GM12878 (cell line): ENCODE measurements around the gene SNX19. TPM values are rescaled to one million over a fixed set of nuclear protein-coding genes. Genes with fewer than 3 reads are reported as not detected.

Experiments used
- ATAC-seq: fragments of 200-7000 bp; cut with Tn5 transposase; 3 replicates; pipeline ENCODE4 v1.9.1; 2020; ENCODE audit warnings: mild to moderate bottlenecking, moderate library complexity
- BruUV-seq: library from RNA; stranded (reverse); fragments of 400-500 nt; replicated peaks from 2 replicates; lab custom pipeline; 2021; lab: Mats Ljungman, UMichigan
- CTCF ChIA-PET: fragments of 300-600 bp; sonication (Branson Sonifier 250); formaldehyde crosslinking; extraction: SDS; loops from one replicate; lab custom pipeline; 2021; ENCODE audit warnings: inconsistent platforms; lab: Yijun Ruan, JAX
- POLR2A ChIA-PET: fragments of 350-600 bp; formaldehyde crosslinking; extraction: SDS; loops from one replicate; lab custom pipeline; 2021; ENCODE audit warnings: inconsistent platforms; lab: Charles Lee
- RAD21 ChIA-PET: fragments of 300-600 bp; sonication (Branson Sonifier 250); formaldehyde crosslinking; loops from one replicate; lab custom pipeline; 2023; ENCODE audit warnings: antibody characterized with exemption; ENCODE audit not compliant: unreplicated experiment; lab: Charles Lee
- SMC1A ChIA-PET: fragments of 300-600 bp; sonication (Branson Sonifier 250); formaldehyde crosslinking; loops from one replicate; lab custom pipeline; 2023; ENCODE audit not compliant: unreplicated experiment, uncharacterized antibody; lab: Charles Lee
- DNase-seq: peaks from one replicate; pipeline ENCODE4 v3.0.0-alpha.2; 2011; ENCODE audit warnings: low read depth, low spot score
- FAIRE-seq: peaks from 3 replicates; lab custom pipeline; 2011; peaks lifted over from hg19 to GRCh38; lab: Jason Lieb, UNC
- H2AFZ ChIP-seq: 2 replicates; pipeline ENCODE4 v1.6.0; 2011; ENCODE audit warnings: low read depth, low read length, control low read depth; ENCODE audit not compliant: control insufficient read depth
- H3K27ac ChIP-seq: 2 replicates; pipeline ENCODE4 v1.5.1; 2011; ENCODE audit warnings: control low read depth; ENCODE audit not compliant: control insufficient read depth, insufficient read depth
- H3K27me3 ChIP-seq, 2 experiments: replicated peaks in 1 of 2; 2 replicates each; pipeline versions ENCODE4 v1.6.0 to v1.6.1; 2011; ENCODE audit warnings: low read length in 1 of 2; ENCODE audit not compliant: control insufficient read depth in 2 of 2, insufficient read depth in 2 of 2
- H3K36me3 ChIP-seq, 2 experiments: 2 replicates each; pipeline ENCODE4 v1.5.1; 2011; ENCODE audit warnings: low read length in 1 of 2; ENCODE audit not compliant: control insufficient read depth in 2 of 2, insufficient read depth in 2 of 2
- H3K4me1 ChIP-seq: 2 replicates; pipeline ENCODE4 v1.6.1; 2011; ENCODE audit warnings: mild to moderate bottlenecking, low read length, moderate library complexity, mixed read lengths; ENCODE audit not compliant: control insufficient read depth, insufficient read depth
- H3K4me2 ChIP-seq: 2 replicates; pipeline ENCODE4 v1.6.0; 2011; ENCODE audit warnings: control low read depth; ENCODE audit not compliant: control insufficient read depth, insufficient read depth
- H3K4me3 ChIP-seq: fragments of 200-600 bp; sonication (generic); 2 replicates; pipeline ENCODE4 v1.5.1; 2016
- H3K79me2 ChIP-seq: 2 replicates; pipeline ENCODE4 v1.6.0; 2011; ENCODE audit warnings: low read length; ENCODE audit not compliant: control insufficient read depth, insufficient read depth
- H3K9ac ChIP-seq: 2 replicates; pipeline ENCODE4 v1.8.0; 2011; ENCODE audit warnings: low read length, control low read depth, mixed read lengths; ENCODE audit not compliant: control insufficient read depth, insufficient read depth
- H3K9me3 ChIP-seq: replicated peaks from 3 replicates; pipeline ENCODE4 v1.5.1; 2011; ENCODE audit warnings: mild to moderate bottlenecking, low read length; ENCODE audit not compliant: control insufficient read depth, insufficient read depth
- H4K20me1 ChIP-seq: 2 replicates; pipeline ENCODE4 v1.6.0; 2011; ENCODE audit not compliant: control insufficient read depth, insufficient read depth
- BHLHE40 ChIP-seq, 2 experiments: fragments of 450-650 bp in 1 of 2; IDR thresholded peaks; 2 replicates each; pipeline ENCODE4 v1.6.1; 2011 to 2017; ENCODE audit warnings: low read depth in 2 of 2, borderline replicate concordance in 1 of 2, improper control_type of control experiment in 1 of 2, low read length in 1 of 2, mild to moderate bottlenecking in 1 of 2
- CEBPB ChIP-seq, 2 experiments: fragments of 150-350 bp in 1 of 2; IDR thresholded peaks; 2 replicates each; pipeline ENCODE4 v1.6.1; 2012 to 2014; ENCODE audit warnings: low read depth in 2 of 2, low read length in 2 of 2, borderline replicate concordance in 1 of 2, inconsistent platforms in 1 of 2
- KAT2A ChIP-seq: conservative IDR thresholded peaks from 2 replicates; pipeline ENCODE4 v1.6.1; 2011; ENCODE audit warnings: low read depth, low read length; ENCODE audit not compliant: control insufficient read depth
- NFXL1 ChIP-seq: fragments of 450-650 bp; IDR thresholded peaks from 2 replicates; pipeline ENCODE4 v1.6.1; 2017; ENCODE audit warnings: antibody characterized with exemption, mild to moderate bottlenecking, borderline replicate concordance
- POLR2AphosphoS5 ChIP-seq: IDR thresholded peaks from 2 replicates; pipeline ENCODE4 v1.6.1; 2011; ENCODE audit warnings: mild to moderate bottlenecking, low read length, inconsistent platforms
- PRDM15 ChIP-seq: fragments of 450-650 bp; formaldehyde crosslinking; IDR thresholded peaks from 2 replicates; pipeline ENCODE4 v1.4.0; 2020; ENCODE audit warnings: mild to moderate bottlenecking, moderate library complexity
- RUNX3 ChIP-seq: IDR thresholded peaks from 2 replicates; pipeline ENCODE4 v1.6.1; 2012; ENCODE audit warnings: low read length, inconsistent platforms
- SRF ChIP-seq, 2 experiments: IDR thresholded peaks; 2 replicates each; pipeline ENCODE4 v1.6.1; 2011; ENCODE audit warnings: low read depth in 2 of 2, low read length in 2 of 2, mild to moderate bottlenecking in 1 of 2, moderate library complexity in 1 of 2
- STAT3 ChIP-seq: IDR thresholded peaks from 2 replicates; pipeline ENCODE4 v1.6.1; 2011; ENCODE audit warnings: low read depth, low read length, improper control_type of control experiment
- ZNF24 ChIP-seq: fragments of 450-650 bp; IDR thresholded peaks from 2 replicates; pipeline ENCODE4 v1.6.1; 2017; ENCODE audit warnings: antibody characterized with exemption, mild to moderate bottlenecking
- WGBS: methylation state at CpG from one replicate; pipeline ENCODE4 v1.1.6; 2016; ENCODE audit warnings: low lambda C conversion rate; ENCODE audit not compliant: insufficient replicate concordance, insufficient coverage; ENCODE audit errors: missing lambda C conversion rate; 5-methylcytosine and 5-hydroxymethylcytosine counted together
- in situ Hi-C: fragments of 300-500 bp; cut with MboI; formaldehyde crosslinking; loops from 9 replicates; pipeline ENCODE4 v1.14.3; 2018; ENCODE audit warnings: mixed read lengths
- intact Hi-C: fragments of 100-400 bp; cut with micrococcal nuclease; formaldehyde crosslinking; loops from one replicate; pipeline ENCODE4 v1.14.2; 2022; ENCODE audit not compliant: unreplicated experiment
- polyA plus RNA-seq, 11 experiments: library from polyadenylated mRNA; depleted of rRNA in 4 of 11; unstranded in 6 of 11; stranded (reverse) in 5 of 11; fragments of >200 nt; fragmentation: Nextera tagmentation in 4 of 11; fragmentation: Illumina TruSeq in 1 of 11; extraction: Ambion mirVana in 4 of 11; extraction: Trizol in 1 of 11; gene quantifications; 1 replicate in 1 of 11; 2 replicates in 10 of 11; pipeline versions ENCODE4 v1.2.1 to v1.2.3, GENCODE V29; 2011 to 2016; ENCODE audit warnings: inconsistent platforms in 2 of 11, missing spikeins in 2 of 11, low read depth in 1 of 11
- total RNA-seq, 4 experiments: library from RNA; depleted of rRNA in 3 of 4; stranded (reverse); fragments of >200 nt in 3 of 4; fragmentation: Illumina TruSeq in 1 of 4; extraction: Trizol in 1 of 4; gene quantifications; 2 replicates each; pipeline versions ENCODE4 v1.2.1 to v1.2.3, GENCODE V29; 2013 to 2021
- TF ChIP-seq, protein P1 (sequence below): fragments of 450-650 bp; IDR thresholded peaks from 2 replicates; pipeline ENCODE4 v1.6.1; 2017; ENCODE audit warnings: mild to moderate bottlenecking, moderate library complexity
- TF ChIP-seq, protein P2 (sequence below): IDR thresholded peaks from 2 replicates; pipeline ENCODE4 v1.6.1; 2011; ENCODE audit warnings: borderline replicate concordance, low read depth, mild to moderate bottlenecking, moderate library complexity, low read length; ENCODE audit not compliant: insufficient read depth, poor library complexity, severe bottlenecking

Gene SNX19
- total and polyA plus RNA-seq, 10 of the 15 experiments (the other 5 are each of a cell fraction or from before 2014, with no cell fraction given), result 3.0 to 46.9 (median 30.4) TPM

DNA sequence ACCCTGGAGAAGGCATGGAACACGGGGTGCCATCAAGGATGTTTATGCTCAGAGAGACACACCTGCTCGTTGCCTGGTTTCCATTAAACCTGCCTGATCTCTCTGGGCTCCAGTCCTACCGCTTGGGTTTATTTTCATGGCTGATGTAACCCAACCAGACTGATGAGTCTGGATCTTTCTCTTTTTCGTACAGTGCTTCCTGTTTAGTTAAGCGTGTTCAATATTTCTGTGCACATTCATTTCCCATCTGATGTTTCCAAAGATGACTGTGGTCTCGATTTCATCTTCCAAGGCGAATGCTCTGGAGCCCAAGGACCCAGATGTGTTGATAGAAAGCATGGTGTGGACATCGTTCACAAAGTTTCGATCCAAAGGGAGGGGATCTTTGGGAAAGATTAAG lies 84.3 kb downstream of the SNX19 start:
- no peak overlapping the region for H3K4me2 ChIP-seq
- H3K9ac ChIP-seq, result no peak overlapping the region
- ChIA-PET CTCF (interaction anchor here (0.5 to 1.3 kb wide), 2 partner anchors 8 to 521 kb away, joined by 3 to 5 read pairs; no protein-coding TSS in a partner anchor), RAD21 (no interaction called here), POLR2A (no interaction called here), SMC1A (no interaction called here)
- no peaks in the 10 kb centered on the region for H3K79me2 ChIP-seq
- ATAC-seq (peak; percentile 58), DNase-seq (no peak), FAIRE-seq (no peak)
- intact Hi-C loops, result no loop called here
- H3K9me3 ChIP-seq, result no peaks in the 10 kb centered on the region; the same call in 2 of the 3 replicates
- H3K4me1 ChIP-seq, result no peaks in the 10 kb centered on the region
- in situ Hi-C loops, result no loop called here
- H2AFZ ChIP-seq, result no peak overlapping the region
- no peak overlapping the region for H3K27ac ChIP-seq
- BruUV-seq, result no TSS peak
- no peak overlapping the region for H3K4me3 ChIP-seq
- H3K36me3 ChIP-seq, result no peaks in the 10 kb centered on the region
- peaks cover 0 to 3% of the 10 kb centered on the region in 2 experiments; a peak in 2 of 4 replicates for H3K27me3 ChIP-seq
- WGBS, result 32% methylated on average over 9 of the region's 9 CpGs
- 0 out of 2 replicates have a peak, but pooled peaks cover 3% of the 10 kb centered on the region for H4K20me1 ChIP-seq
- TF ChIP-seq KAT2A, result no peak
- TF ChIP-seq, protein P1, sequence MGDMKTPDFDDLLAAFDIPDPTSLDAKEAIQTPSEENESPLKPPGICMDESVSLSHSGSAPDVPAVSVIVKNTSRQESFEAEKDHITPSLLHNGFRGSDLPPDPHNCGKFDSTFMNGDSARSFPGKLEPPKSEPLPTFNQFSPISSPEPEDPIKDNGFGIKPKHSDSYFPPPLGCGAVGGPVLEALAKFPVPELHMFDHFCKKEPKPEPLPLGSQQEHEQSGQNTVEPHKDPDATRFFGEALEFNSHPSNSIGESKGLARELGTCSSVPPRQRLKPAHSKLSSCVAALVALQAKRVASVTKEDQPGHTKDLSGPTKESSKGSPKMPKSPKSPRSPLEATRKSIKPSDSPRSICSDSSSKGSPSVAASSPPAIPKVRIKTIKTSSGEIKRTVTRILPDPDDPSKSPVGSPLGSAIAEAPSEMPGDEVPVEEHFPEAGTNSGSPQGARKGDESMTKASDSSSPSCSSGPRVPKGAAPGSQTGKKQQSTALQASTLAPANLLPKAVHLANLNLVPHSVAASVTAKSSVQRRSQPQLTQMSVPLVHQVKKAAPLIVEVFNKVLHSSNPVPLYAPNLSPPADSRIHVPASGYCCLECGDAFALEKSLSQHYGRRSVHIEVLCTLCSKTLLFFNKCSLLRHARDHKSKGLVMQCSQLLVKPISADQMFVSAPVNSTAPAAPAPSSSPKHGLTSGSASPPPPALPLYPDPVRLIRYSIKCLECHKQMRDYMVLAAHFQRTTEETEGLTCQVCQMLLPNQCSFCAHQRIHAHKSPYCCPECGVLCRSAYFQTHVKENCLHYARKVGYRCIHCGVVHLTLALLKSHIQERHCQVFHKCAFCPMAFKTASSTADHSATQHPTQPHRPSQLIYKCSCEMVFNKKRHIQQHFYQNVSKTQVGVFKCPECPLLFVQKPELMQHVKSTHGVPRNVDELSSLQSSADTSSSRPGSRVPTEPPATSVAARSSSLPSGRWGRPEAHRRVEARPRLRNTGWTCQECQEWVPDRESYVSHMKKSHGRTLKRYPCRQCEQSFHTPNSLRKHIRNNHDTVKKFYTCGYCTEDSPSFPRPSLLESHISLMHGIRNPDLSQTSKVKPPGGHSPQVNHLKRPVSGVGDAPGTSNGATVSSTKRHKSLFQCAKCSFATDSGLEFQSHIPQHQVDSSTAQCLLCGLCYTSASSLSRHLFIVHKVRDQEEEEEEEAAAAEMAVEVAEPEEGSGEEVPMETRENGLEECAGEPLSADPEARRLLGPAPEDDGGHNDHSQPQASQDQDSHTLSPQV, result no peak
- TF ChIP-seq, protein P2, sequence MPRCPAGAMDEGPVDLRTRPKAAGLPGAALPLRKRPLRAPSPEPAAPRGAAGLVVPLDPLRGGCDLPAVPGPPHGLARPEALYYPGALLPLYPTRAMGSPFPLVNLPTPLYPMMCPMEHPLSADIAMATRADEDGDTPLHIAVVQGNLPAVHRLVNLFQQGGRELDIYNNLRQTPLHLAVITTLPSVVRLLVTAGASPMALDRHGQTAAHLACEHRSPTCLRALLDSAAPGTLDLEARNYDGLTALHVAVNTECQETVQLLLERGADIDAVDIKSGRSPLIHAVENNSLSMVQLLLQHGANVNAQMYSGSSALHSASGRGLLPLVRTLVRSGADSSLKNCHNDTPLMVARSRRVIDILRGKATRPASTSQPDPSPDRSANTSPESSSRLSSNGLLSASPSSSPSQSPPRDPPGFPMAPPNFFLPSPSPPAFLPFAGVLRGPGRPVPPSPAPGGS, result no peak
- TF ChIP-seq POLR2AphosphoS5, result no peak
- no peak for TF ChIP-seq ZNF24
- no peak for TF ChIP-seq NFXL1
- no peak for TF ChIP-seq STAT3
- TF ChIP-seq SRF (IDR thresholded peaks at IDR 0.05; ENCODE audit: low read depth in 2 of 2, low read length in 2 of 2), result no peak
- TF ChIP-seq CEBPB (IDR thresholded peaks at IDR 0.05; ENCODE audit: borderline replicate concordance in 1 of 2, low read depth in 2 of 2, low read length in 2 of 2), result no peak
- TF ChIP-seq PRDM15, result no peak
- TF ChIP-seq BHLHE40 (IDR thresholded peaks at IDR 0.05; ENCODE audit: borderline replicate concordance in 1 of 2, low read depth in 2 of 2, low read length in 1 of 2), result no peak
- TF ChIP-seq RUNX3, result no peak
